ENCODE measurements around the gene DYSF. TPM values are rescaled to one million over a fixed set of nuclear protein-coding genes. Genes with fewer than 3 reads are reported as not detected.
A peak's percentile ranks its signal among the peaks of the same experiment; 100 is the strongest.
"Not testable (repeated sequence)": the region's sequence is repeated elsewhere in the genome, so short reads cannot be mapped to it uniquely, and the experiment has no call there.

The DYSF gene
- 10 to 100 TPM in 1 of 4 donors, 1 to 10 TPM in 3; 2.8 to 14.9 (median 4.0) TPM for total RNA-seq

- TF ChIP-seq, protein P1, sequence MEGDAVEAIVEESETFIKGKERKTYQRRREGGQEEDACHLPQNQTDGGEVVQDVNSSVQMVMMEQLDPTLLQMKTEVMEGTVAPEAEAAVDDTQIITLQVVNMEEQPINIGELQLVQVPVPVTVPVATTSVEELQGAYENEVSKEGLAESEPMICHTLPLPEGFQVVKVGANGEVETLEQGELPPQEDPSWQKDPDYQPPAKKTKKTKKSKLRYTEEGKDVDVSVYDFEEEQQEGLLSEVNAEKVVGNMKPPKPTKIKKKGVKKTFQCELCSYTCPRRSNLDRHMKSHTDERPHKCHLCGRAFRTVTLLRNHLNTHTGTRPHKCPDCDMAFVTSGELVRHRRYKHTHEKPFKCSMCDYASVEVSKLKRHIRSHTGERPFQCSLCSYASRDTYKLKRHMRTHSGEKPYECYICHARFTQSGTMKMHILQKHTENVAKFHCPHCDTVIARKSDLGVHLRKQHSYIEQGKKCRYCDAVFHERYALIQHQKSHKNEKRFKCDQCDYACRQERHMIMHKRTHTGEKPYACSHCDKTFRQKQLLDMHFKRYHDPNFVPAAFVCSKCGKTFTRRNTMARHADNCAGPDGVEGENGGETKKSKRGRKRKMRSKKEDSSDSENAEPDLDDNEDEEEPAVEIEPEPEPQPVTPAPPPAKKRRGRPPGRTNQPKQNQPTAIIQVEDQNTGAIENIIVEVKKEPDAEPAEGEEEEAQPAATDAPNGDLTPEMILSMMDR (IDR thresholded peaks at IDR 0.05), result no peak
- TF ChIP-seq POLR2A (IDR thresholded peaks at IDR 0.05), result no peak
- peak within 1 kb of the TSS; percentile 29 to 54 (median 46) for H3K4me3 ChIP-seq
- no peaks in the 10 kb centered on the region for H3K36me3 ChIP-seq
- H3K27ac ChIP-seq, result peak within 1 kb of the TSS in 2 of 4 donors; percentile 17 to 54
- no peak for DNase-seq
- H3K9me3 ChIP-seq, result no peaks in the 10 kb centered on the region
- H3K27me3 ChIP-seq, result no peaks in the 10 kb centered on the region
- peaks cover 0 to 40% (median 0%) of the 10 kb centered on the region in 4 donors for H3K4me1 ChIP-seq
Measured at GRCh38 chr2:71453404-71454220, at the start of gene DYSF. Gene DYSF (plus strand): TSS chr2:71453561.

DNA sequence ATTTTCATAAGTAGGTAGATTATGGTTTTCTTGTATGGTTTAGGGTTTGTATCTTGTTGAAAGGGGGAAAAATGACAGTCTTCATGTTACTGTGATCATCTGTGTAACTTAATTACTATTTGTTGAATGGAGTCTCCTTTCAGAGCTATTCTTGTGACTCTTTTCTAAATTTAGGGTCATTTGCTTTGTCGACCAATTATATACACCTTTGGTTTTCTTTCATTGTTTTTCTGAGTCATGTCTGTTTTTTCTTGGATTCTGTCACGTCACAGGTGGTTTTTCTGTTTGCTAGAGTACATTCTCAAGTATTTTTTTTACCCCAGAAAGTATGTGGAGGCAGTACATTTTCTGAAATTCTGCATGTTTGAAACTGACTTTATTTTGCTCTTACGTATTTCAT, 43.8 kb upstream of the DYSF start:
- Histone ChIP-seq H3K9me3 (no peaks in the 10 kb centered on the region), H3K27ac (no peak overlapping the region), H3K36me3 (peaks cover 0 to 50% (median 0%) of the 10 kb centered on the region in 3 donors), H3K27me3 (no peaks in the 10 kb centered on the region), H3K4me3 (no peak overlapping the region), H3K4me1 (no peaks in the 10 kb centered on the region)
- DNase-seq, result no peak
- TF ChIP-seq, protein P1 (IDR thresholded peaks at IDR 0.05), result no peak
- TF ChIP-seq POLR2A (IDR thresholded peaks at IDR 0.05), result no peak

DNA sequence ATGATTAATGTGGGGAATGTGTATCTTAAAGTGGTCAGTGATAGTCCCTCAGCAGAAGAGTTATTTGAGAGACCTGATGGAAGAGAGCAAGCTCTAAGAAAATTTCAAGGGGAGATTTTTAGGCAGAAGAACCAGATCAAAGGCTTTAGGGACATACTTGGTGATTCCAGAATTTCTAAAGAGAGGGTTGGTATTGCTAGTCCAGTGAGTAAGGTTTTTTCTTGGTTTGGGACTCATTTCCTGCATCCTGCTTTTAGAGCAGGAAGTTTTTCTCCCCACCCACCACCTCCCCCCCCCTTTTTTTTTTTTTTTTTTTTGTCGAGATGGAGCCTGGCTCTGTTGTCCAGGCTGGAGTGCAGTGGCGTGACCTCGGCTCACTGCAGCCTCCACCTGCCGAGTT, 42.7 kb upstream of the DYSF start:
- H3K27ac ChIP-seq, result no peak overlapping the region
- no peaks in the 10 kb centered on the region for H3K9me3 ChIP-seq
- no peak for DNase-seq
- TF ChIP-seq, protein P1 (IDR thresholded peaks at IDR 0.05), result no peak
- no peak for TF ChIP-seq POLR2A (IDR thresholded peaks at IDR 0.05)
- no peaks in the 10 kb centered on the region for H3K4me1 ChIP-seq
- no peaks in the 10 kb centered on the region for H3K27me3 ChIP-seq
- no peak overlapping the region for H3K4me3 ChIP-seq
- peaks cover 0 to 40% (median 0%) of the 10 kb centered on the region in 3 donors for H3K36me3 ChIP-seq

- H3K27ac ChIP-seq, result peak overlapping the region in 3 of 4 donors; percentile 49 to 68 (median 51)
- H3K4me1 ChIP-seq, H3K36me3 ChIP-seq, H3K27me3 ChIP-seq, DNase-seq, H3K9me3 ChIP-seq: not testable (repeated sequence)
- peak overlapping the region in 3 of 4 donors; percentile 26 to 43 (median 35) for H3K4me3 ChIP-seq
Measured at GRCh38 chr2:71416866-71417265, 36.5 kb upstream of the DYSF start.

DNA sequence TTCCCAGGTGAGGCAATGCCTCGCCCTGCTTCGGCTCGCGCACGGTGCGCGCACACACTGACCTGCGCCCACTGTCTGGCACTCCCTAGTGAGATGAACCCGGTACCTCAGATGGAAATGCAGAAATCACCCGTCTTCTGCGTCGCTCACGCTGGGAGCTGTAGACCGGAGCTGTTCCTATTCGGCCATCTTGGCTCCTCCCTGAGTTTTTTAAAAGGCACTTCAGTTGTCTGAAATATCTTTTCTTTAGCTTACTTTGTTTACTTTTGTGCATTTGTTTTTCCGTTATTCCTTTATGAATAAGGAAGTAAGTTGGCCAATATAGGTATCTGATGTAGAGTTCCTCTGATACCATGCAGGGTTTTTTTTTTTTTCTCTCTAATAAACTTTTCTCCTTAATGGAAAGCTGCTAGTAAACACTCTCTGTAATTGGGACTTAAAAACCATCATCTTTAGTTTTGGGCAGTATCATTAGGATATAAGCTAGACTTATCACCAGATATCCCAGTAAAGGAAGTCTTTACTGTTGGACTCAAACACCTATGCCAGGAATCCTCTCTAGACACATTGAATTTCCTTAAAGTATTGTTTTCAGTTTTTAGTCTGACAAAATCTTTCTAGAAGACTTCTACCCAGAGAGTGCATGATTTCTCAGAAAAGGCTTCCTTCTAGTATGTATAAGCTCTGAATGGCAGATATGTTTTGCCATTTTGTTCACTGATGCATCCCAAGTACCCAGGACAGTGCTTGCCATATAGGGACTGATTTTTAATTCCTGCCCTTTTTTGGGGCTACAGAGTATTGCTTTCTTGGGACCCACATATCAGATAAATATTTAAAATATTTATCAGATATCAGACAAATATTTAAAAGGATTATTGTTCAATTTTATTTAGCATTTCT, 35.8 kb upstream of the DYSF start:
- no peak for DNase-seq
- Histone ChIP-seq H3K4me3 (peak overlapping the region in 3 of 4 donors; percentile 26 to 43 (median 35)), H3K36me3 (peaks cover 0 to 3% (median 0%) of the 10 kb centered on the region in 3 donors), H3K4me1 (peaks cover 0 to 6% (median 0%) of the 10 kb centered on the region in 4 donors), H3K27me3 (no peaks in the 10 kb centered on the region), H3K27ac (peak overlapping the region; percentile 35 to 68 (median 50)), H3K9me3 (no peaks in the 10 kb centered on the region)
- TF ChIP-seq, protein P1 (IDR thresholded peaks at IDR 0.05), result no peak
- no peak for TF ChIP-seq POLR2A (IDR thresholded peaks at IDR 0.05)

Data from Peyer's patch (tissue), 4 donors.